Transverse colon (tissue), 3 donors: Measurements from ENCODE around the gene RNF183.

ENCODE experiments used
- CTCF ChIP-seq, 5 experiments: fragments of 200-600 bp in 3 of 5; fragments of 450-650 bp in 2 of 5; sonication (generic) in 3 of 5; IDR thresholded peaks; 1 replicate in 2 of 5; 2 replicates in 3 of 5; pipeline ENCODE4 v1.5.1; 2016 to 2017; ENCODE audit warnings: antibody characterized with exemption in 5 of 5, inconsistent platforms in 3 of 5, mild to moderate bottlenecking in 2 of 5, moderate library complexity in 1 of 5
- EP300 ChIP-seq: sonication (generic); formaldehyde crosslinking; IDR thresholded peaks from one replicate; pipeline ENCODE4 v1.6.1; 2017; ENCODE audit warnings: antibody characterized with exemption, low read depth

DNA sequence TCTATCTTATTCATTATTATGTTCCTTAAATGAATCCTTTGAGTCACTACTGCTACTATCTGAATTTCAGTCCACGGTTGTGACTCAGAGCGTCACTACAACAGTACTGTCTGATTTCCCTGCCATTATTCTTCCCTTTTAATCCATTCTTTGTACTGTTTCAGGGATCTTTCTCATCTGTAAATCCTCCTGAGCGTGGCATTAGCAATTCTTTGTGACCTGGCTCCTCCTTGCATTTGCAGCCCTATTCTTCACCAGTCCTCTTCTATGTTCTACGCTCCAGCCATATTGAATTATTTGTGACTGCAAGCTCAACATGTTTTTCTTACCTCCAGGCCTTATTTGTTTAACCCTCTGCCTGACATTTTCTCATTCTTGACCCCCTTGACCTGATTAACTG is 21.8 kb downstream of the RNF183 start:
- no peak for TF ChIP-seq EP300
- no peak for TF ChIP-seq CTCF (IDR thresholded peaks at IDR 0.05)
